OCI-LY1 (cell line): ENCODE data around the gene FADD.

Experiments used
- H2AFZ ChIP-seq: fragments of 200-600 bp; sonication (generic), shearing (Covaris generic); 2 replicates; pipeline ENCODE4 v1.6.0; 2014; ENCODE audit warnings: antibody characterized with exemption, mild to moderate bottlenecking, low read length
- H3F3A ChIP-seq: fragments of 200-600 bp; sonication (generic), shearing (Covaris generic); 2 replicates; pipeline ENCODE4 v1.6.0; 2014; ENCODE audit warnings: mild to moderate bottlenecking, antibody characterized with exemption, low read length, moderate library complexity; ENCODE audit not compliant: insufficient read depth
- H3K27ac ChIP-seq: fragments of 200-600 bp; sonication (generic); 2 replicates; pipeline ENCODE4 v1.5.1; 2014; ENCODE audit warnings: low read length, mixed run types, mild to moderate bottlenecking, low read depth; ENCODE audit not compliant: poor library complexity, severe bottlenecking
- H3K27me3 ChIP-seq: fragments of 200-600 bp; sonication (generic); 2 replicates; pipeline ENCODE4 v1.6.0; 2014; ENCODE audit warnings: antibody characterized with exemption, mild to moderate bottlenecking, low read length, moderate library complexity; ENCODE audit not compliant: insufficient read depth
- H3K36me3 ChIP-seq: fragments of 200-600 bp; sonication (generic); 2 replicates; pipeline ENCODE4 v1.6.1; 2014; ENCODE audit warnings: mild to moderate bottlenecking, antibody characterized with exemption, low read length, moderate library complexity, mixed read lengths; ENCODE audit not compliant: insufficient read depth
- H3K4me1 ChIP-seq: fragments of 200-600 bp; sonication (generic); 2 replicates; pipeline ENCODE4 v1.5.1; 2014; ENCODE audit warnings: mild to moderate bottlenecking, low read length, moderate library complexity; ENCODE audit not compliant: insufficient read depth, severe bottlenecking
- H3K4me2 ChIP-seq: fragments of 200-600 bp; sonication (generic), shearing (Covaris generic); 2 replicates; pipeline ENCODE4 v1.6.1; 2014; ENCODE audit warnings: low read length
- H3K4me3 ChIP-seq: fragments of 200-600 bp; sonication (generic); 2 replicates; pipeline ENCODE4 v1.5.1; 2014; ENCODE audit warnings: low read length, low read depth, mild to moderate bottlenecking, mixed read lengths; ENCODE audit not compliant: poor library complexity, severe bottlenecking
- H3K79me2 ChIP-seq: fragments of 200-600 bp; shearing (Covaris generic); 2 replicates; pipeline ENCODE4 v1.6.1; 2016; ENCODE audit warnings: mixed run types, low read length, mixed read lengths; ENCODE audit not compliant: insufficient read depth
- H3K9ac ChIP-seq: fragments of 200-600 bp; sonication (generic), shearing (Covaris generic); 2 replicates; pipeline ENCODE4 v1.6.1; 2014; ENCODE audit warnings: mild to moderate bottlenecking, low read length, mixed read lengths
- H3K9me2 ChIP-seq: fragments of 200-600 bp; sonication (generic), shearing (Covaris generic); 2 replicates; pipeline ENCODE4 v1.6.1; 2014; ENCODE audit warnings: low read depth, mild to moderate bottlenecking, low read length, mixed read lengths
- H3K9me3 ChIP-seq: fragments of 200-600 bp; shearing (Covaris generic); 2 replicates; pipeline ENCODE4 v1.6.1; 2014; ENCODE audit warnings: low read length, mixed read lengths
- H4K20me1 ChIP-seq: fragments of 200-600 bp; sonication (generic), shearing (Covaris generic); 2 replicates; pipeline ENCODE4 v1.6.0; 2016; ENCODE audit warnings: mild to moderate bottlenecking, low read length; ENCODE audit not compliant: insufficient read depth
- EZH2 ChIP-seq: fragments of 200-600 bp; sonication (generic), shearing (Covaris generic); IDR thresholded peaks from 2 replicates; pipeline ENCODE4 v1.8.0; 2017; ENCODE audit warnings: borderline replicate concordance, mixed run types, mild to moderate bottlenecking, antibody characterized with exemption, low read length, moderate library complexity, mixed read lengths
- TF ChIP-seq, protein P1 (sequence below): fragments of 200-600 bp; sonication (generic), shearing (Covaris generic); IDR thresholded peaks from 2 replicates; pipeline ENCODE4 v1.5.1; 2017; ENCODE audit warnings: mild to moderate bottlenecking, antibody characterized with exemption, low read length, moderate library complexity, mixed read lengths

The FADD gene

DNA sequence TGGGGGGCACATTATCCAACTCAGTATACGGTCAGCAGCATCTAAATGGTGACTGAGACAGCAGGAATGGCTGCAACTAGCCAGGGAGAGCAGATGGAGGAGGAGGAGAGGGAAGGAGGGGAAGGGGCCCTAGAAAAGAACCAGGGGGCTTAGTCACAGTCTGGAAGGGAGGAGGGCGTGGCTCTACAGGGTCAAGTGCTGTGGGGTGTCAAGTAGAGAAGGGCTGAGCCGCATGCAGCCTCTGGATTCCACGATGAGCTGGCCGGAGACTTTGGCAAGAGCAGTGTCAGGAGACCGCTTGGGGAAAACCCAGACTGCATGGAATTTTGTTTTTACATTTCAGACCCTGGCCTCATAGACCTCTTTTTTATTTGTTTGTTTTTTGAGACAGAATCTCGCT is 41.6 kb downstream of the FADD start:
- no peak overlapping the region for H3K4me3 ChIP-seq
- no peaks in the 10 kb centered on the region for H3K9me3 ChIP-seq
- no peak overlapping the region for H3K27ac ChIP-seq
- no peak overlapping the region for H3K9ac ChIP-seq
- no peaks in the 10 kb centered on the region for H3K79me2 ChIP-seq
- no peaks in the 10 kb centered on the region for H3K36me3 ChIP-seq
- H3K4me1 ChIP-seq = no peaks in the 10 kb centered on the region
- no peaks in the 10 kb centered on the region for H3K27me3 ChIP-seq
- no peak for TF ChIP-seq EZH2
- TF ChIP-seq, protein P1, sequence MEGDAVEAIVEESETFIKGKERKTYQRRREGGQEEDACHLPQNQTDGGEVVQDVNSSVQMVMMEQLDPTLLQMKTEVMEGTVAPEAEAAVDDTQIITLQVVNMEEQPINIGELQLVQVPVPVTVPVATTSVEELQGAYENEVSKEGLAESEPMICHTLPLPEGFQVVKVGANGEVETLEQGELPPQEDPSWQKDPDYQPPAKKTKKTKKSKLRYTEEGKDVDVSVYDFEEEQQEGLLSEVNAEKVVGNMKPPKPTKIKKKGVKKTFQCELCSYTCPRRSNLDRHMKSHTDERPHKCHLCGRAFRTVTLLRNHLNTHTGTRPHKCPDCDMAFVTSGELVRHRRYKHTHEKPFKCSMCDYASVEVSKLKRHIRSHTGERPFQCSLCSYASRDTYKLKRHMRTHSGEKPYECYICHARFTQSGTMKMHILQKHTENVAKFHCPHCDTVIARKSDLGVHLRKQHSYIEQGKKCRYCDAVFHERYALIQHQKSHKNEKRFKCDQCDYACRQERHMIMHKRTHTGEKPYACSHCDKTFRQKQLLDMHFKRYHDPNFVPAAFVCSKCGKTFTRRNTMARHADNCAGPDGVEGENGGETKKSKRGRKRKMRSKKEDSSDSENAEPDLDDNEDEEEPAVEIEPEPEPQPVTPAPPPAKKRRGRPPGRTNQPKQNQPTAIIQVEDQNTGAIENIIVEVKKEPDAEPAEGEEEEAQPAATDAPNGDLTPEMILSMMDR = no peak
- no peak overlapping the region for H3K4me2 ChIP-seq
- no peaks in the 10 kb centered on the region for H3F3A ChIP-seq
- H3K9me2 ChIP-seq = no peaks in the 10 kb centered on the region
- no peak overlapping the region for H2AFZ ChIP-seq
- H4K20me1 ChIP-seq = no peaks in the 10 kb centered on the region

DNA sequence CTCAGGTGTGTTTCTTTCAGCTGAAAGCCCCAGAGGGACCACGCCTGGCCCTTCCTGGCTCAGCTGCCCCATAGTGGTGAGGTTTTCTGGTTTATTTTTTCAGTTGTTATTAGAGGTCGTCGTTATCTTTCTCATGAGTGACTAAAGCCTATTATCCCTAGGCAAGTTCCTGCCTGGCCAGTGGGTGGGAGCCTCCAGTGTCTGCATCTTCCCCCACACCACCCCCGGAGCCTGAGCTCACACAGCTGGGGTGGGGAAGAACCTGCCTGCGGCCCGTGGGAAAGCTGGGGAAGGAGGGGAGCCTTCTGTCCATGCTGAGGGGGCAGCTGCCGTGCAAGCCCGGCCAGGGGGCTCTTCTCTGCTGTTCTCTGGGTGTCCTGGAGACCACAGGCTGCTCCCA is 43.1 kb downstream of the FADD start:
- no peak overlapping the region for H2AFZ ChIP-seq
- no peaks in the 10 kb centered on the region for H3F3A ChIP-seq
- H3K9me3 ChIP-seq = no peaks in the 10 kb centered on the region
- no peak overlapping the region for H3K27ac ChIP-seq
- no peaks in the 10 kb centered on the region for H3K79me2 ChIP-seq
- H3K4me3 ChIP-seq = no peak overlapping the region
- H3K27me3 ChIP-seq = no peaks in the 10 kb centered on the region
- no peaks in the 10 kb centered on the region for H4K20me1 ChIP-seq
- H3K4me2 ChIP-seq = no peak overlapping the region
- H3K4me1 ChIP-seq = no peaks in the 10 kb centered on the region
- no peaks in the 10 kb centered on the region for H3K9me2 ChIP-seq
- no peak overlapping the region for H3K9ac ChIP-seq
- TF ChIP-seq, protein P1 = no peak
- TF ChIP-seq EZH2 = no peak
- H3K36me3 ChIP-seq = no peaks in the 10 kb centered on the region

DNA sequence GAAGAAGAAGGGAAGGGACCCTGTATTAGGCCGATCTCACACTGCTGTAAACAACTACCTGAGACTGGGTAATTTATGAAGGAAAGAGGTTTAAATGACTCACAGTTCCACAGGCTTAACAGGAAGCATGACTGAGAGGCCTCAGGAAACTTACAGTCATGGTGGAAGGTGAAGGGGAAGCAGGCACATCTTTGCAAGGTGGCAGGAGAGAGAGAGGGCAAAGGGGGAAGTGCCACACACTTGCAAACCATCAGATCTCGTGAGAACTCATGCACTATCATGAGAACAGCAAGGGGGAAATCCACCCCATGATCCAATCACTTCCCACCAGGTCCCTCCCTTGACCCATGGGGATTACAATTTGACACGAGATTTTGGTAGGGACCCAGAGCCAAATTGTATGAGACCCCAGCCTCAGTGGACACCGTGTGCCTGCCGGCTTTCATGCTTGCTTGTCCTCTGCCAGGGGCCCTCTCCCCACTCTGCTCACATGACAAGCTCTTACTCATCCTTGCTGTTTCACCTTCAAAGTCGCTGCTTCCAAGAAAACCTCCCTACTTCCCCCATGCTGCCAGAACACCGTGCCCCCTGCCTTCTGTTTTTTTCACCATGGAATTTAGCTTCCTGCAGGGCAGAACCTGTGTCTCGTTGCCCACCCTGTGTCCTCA is 44.1 kb downstream of the FADD start:
- TF ChIP-seq, protein P1 = no peak
- no peak for TF ChIP-seq EZH2
- H3K9ac ChIP-seq = no peak overlapping the region
- H3K4me3 ChIP-seq = no peak overlapping the region
- H3K27me3 ChIP-seq = no peaks in the 10 kb centered on the region
- H4K20me1 ChIP-seq = no peaks in the 10 kb centered on the region
- H3K9me2 ChIP-seq = no peaks in the 10 kb centered on the region
- no peak overlapping the region for H3K4me2 ChIP-seq
- no peaks in the 10 kb centered on the region for H3K9me3 ChIP-seq
- no peak overlapping the region for H2AFZ ChIP-seq
- no peak overlapping the region for H3K27ac ChIP-seq
- H3K36me3 ChIP-seq = no peaks in the 10 kb centered on the region
- no peaks in the 10 kb centered on the region for H3K79me2 ChIP-seq
- no peaks in the 10 kb centered on the region for H3K4me1 ChIP-seq
- H3F3A ChIP-seq = no peaks in the 10 kb centered on the region
